Endothelial cell of coronary artery (primary cell): Measurements from ENCODE around the gene CD200R1. TPM values are rescaled to one million over a fixed set of nuclear protein-coding genes. Genes with fewer than 3 reads are reported as not detected.

Experiments
- total RNA-seq: library from RNA; depleted of rRNA; stranded (reverse); fragments of >200 nt; gene quantifications from 2 replicates; pipeline ENCODE4 v1.2.3, GENCODE V29; 2014

CD200R1 gene, protein sequence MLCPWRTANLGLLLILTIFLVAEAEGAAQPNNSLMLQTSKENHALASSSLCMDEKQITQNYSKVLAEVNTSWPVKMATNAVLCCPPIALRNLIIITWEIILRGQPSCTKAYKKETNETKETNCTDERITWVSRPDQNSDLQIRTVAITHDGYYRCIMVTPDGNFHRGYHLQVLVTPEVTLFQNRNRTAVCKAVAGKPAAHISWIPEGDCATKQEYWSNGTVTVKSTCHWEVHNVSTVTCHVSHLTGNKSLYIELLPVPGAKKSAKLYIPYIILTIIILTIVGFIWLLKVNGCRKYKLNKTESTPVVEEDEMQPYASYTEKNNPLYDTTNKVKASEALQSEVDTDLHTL
- not detected in 2 replicates for total RNA-seq

DNA sequence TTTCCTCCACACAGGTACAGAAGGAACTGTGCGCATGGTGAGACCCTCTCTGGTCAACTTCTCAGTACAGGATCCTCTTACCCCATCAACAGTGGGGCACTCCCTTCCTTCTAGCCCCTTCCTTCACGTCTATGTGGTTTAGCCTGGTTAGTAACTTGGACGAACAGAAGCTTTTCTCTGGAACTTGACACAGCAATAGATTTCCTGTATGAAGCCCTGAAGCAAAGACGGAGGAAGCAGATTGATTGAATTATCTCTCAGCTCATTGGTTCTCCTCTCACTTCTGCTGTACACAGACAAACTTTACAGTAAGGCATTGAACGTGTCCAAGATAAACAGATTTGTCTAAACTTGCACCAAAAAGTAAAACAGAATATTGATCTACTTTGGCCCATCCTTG is at the start of gene CD200R1:
CD200R1 (minus strand) TSS at position 210 of the 400 bp plus-strand sequence. CDS start 246 bp downstream, outside the sequence.

DNA sequence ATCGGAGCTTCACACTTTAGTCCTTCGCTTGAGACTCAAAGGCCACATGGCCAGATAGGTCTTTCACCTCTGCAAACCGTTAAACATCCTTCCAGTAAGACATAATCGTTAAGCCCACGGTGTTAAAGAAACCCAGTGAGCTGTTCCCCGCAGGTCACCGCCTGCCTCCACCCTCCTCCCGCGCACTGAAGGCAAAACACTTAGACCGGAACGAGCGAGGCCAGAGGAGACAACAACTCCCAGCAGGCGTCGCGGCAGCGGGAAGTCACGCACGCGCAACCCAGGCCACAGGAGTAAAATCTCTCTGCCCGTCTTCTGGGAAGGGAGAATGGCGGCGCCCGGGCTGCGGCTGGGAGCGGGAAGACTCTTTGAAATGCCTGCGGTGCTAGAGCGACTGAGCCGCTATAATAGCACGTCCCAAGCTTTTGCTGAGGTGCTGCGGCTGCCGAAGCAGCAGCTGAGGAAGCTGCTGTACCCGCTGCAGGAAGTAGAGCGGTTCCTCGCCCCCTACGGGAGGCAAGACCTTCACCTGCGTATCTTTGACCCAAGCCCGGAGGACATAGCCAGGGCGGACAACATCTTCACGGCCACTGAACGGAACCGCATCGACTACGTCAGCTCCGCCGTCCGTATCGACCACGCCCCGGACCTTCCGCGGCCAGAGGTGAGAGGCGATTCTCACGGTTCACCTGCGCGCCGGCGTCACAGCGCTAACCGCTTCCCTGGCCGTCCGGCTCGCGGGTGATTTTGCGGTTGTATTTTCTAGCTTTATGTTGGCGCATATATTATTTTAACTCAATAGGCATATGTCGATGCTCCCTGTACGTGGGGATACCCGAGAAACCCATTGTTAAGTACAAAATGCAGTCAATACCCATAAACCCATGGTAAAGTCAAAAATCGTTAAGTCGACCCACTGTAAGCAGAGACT is 16.0 kb upstream of the CD200R1 start, which contains the start of gene GTPBP8:
GTPBP8 (plus strand) TSS at position 313 of the 931 bp plus-strand sequence; CDS start at position 329, 16 bp downstream.

Other genes starting within 250 kb of the CD200R1 start
- gene CD200R1L, start 128.2 kb downstream of the CD200R1 start, total RNA-seq = not detected in 2 replicates
- 25.2 and 32.8 TPM in 2 replicates for gene GTPBP8, start 15.9 kb upstream of the CD200R1 start, total RNA-seq
- gene BOC, start 236.5 kb upstream of the CD200R1 start, total RNA-seq = 0.09 TPM in 2 replicates